Coronary artery (tissue), 2 donors: ENCODE data around the gene TNFSF8.

ENCODE experiments used
- DNase-seq: peaks from one replicate; pipeline ENCODE4 v3.0.0-alpha.2; 2017; ENCODE audit warnings: low spot score
- H3K27ac ChIP-seq, 2 donors: fragments of 200-600 bp; sonication (generic); one replicate each; pipeline ENCODE4 v1.5.1; 2016 to 2019
- H3K4me3 ChIP-seq: fragments of 200-600 bp; sonication (generic); 2 replicates; pipeline ENCODE4 v1.5.1; 2016; ENCODE audit warnings: mild to moderate bottlenecking, moderate library complexity
- TF ChIP-seq, protein P1 (sequence below): fragments of 200-600 bp; sonication (generic); IDR thresholded peaks from one replicate; pipeline ENCODE4 v1.5.1; 2019; ENCODE audit warnings: antibody characterized with exemption

TNFSF8 gene

DNA sequence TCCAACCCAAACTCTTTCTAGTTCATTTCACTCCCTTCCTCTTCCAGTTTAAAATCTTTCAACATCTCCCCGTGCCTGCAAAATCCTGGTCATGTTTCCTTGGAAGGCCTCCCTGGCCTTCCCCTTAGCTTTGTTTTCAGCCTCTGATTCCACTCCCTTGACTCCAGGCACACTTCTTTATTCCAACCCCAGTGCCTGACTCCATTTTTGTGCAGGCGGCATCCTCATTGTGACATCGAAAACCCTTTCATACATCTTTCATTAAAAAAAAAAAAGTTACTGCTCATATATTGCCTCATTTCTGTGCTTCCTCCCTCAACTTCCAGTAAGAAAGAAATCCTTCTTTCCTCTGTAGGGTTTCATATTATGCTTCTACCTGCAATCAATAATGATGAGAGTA is 7.1 kb upstream of the TNFSF8 start:
- TF ChIP-seq, protein P1, sequence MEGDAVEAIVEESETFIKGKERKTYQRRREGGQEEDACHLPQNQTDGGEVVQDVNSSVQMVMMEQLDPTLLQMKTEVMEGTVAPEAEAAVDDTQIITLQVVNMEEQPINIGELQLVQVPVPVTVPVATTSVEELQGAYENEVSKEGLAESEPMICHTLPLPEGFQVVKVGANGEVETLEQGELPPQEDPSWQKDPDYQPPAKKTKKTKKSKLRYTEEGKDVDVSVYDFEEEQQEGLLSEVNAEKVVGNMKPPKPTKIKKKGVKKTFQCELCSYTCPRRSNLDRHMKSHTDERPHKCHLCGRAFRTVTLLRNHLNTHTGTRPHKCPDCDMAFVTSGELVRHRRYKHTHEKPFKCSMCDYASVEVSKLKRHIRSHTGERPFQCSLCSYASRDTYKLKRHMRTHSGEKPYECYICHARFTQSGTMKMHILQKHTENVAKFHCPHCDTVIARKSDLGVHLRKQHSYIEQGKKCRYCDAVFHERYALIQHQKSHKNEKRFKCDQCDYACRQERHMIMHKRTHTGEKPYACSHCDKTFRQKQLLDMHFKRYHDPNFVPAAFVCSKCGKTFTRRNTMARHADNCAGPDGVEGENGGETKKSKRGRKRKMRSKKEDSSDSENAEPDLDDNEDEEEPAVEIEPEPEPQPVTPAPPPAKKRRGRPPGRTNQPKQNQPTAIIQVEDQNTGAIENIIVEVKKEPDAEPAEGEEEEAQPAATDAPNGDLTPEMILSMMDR = no peak
- DNase-seq = no peak
- H3K27ac ChIP-seq = no peak overlapping the region
- no peak overlapping the region for H3K4me3 ChIP-seq

DNA sequence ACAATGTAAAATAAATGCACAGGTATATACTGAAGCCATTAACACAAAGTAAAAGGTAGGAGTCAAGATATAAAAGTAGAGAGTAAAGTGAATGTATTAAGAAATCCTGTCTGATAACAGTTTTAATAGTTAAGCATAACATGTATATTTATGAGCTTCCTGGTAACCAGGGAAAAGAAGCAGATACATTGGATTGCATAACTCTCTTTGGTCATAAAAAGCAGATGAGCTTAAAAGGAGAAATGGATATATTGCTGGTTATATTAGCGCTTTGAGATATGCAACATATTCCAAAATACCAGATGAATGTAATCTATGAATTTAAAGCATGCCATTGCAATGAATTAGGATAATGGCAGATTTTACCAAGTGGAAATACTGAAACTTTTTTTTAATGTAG is 6.2 kb upstream of the TNFSF8 start:
- no peak for DNase-seq
- no peak overlapping the region for H3K27ac ChIP-seq
- no peak overlapping the region for H3K4me3 ChIP-seq
- TF ChIP-seq, protein P1 = no peak

DNA sequence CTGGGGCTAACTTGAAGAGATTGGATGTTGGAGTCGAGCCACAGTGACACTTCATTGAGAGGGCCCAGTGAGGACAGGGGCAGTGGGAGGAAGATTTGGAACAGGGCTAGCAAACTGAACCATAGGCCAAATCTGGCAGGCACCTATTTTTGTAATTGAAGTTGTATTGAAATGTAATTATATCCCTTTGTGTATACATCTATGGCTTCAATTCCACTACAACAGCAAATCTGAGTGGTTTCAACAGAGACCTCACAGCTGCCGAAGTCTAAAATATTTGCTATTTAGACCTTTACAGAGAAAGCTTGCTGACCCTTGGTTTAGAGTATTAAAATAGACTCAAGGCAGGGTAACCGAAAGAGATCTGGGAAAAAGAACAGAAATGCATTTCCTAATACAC is 4.7 kb upstream of the TNFSF8 start:
- Histone ChIP-seq H3K27ac (no peak overlapping the region), H3K4me3 (no peak overlapping the region)
- TF ChIP-seq, protein P1 = no peak
- no peak for DNase-seq

DNA sequence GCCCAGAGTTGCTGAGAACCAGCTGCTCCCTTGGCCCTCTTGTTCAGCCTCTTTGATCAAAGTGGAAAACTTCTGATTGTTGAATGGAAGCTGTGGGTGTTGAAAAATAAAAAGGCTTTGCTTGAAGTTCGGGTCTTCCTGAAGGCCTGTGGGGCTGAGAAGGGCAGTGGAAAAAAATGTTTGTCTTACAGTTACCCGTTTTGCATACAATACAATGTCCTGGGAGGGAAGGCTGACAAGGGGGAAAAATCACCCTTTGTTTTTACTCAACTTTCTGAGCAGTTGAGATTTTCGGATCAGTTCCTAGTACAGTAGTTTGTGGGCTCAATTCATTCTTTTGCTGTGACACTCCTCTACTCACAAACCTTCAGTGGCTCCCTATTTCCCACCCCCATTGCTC is 2.1 kb upstream of the TNFSF8 start:
- no peak for DNase-seq
- TF ChIP-seq, protein P1 = no peak
- Histone ChIP-seq H3K4me3 (no peak overlapping the region), H3K27ac (no peak overlapping the region)

DNA sequence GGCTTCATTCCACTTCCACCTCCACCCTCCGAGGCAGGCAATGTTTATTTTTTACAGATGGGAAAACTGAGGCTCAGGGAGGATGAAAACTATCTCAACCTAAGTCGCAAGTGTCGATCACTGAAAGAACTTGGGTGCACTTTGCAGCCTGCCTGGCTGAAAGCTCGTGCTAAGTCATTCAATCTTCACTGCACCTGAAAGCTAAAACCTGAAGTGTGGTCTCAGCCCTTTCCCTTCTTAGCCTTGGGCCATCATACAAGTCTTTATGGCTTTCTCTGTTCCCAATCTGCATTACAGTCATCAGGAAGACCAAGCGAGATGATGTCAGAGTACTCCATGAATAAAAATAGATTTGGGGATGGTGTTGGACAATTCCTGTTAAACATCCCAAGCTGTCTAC is 1.0 kb upstream of the TNFSF8 start:
- Histone ChIP-seq H3K27ac (no peak overlapping the region), H3K4me3 (no peak overlapping the region)
- TF ChIP-seq, protein P1 = no peak
- no peak for DNase-seq

DNA sequence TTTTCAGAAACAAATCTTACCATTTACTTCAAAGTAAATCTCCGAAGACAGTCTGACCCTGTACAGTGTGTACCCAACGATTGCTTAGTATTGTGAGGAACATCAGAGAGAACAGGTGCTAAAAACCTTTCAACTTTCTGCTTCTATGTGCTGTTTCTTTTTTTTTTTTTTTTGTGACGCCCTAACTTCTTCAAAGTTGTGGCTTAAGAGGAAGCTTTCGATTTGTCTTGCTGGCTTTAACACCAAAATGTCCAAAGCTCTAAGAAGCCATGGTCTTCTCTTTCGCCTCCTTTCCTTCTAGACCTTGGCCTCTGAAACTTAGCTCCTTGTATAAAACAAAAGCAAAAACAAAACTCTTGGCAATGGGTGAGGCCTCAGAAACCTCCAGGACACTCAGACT is 1.2 kb downstream of the TNFSF8 start:
- Histone ChIP-seq H3K4me3 (peak overlapping the region; percentile 36), H3K27ac (no peak overlapping the region)

DNA sequence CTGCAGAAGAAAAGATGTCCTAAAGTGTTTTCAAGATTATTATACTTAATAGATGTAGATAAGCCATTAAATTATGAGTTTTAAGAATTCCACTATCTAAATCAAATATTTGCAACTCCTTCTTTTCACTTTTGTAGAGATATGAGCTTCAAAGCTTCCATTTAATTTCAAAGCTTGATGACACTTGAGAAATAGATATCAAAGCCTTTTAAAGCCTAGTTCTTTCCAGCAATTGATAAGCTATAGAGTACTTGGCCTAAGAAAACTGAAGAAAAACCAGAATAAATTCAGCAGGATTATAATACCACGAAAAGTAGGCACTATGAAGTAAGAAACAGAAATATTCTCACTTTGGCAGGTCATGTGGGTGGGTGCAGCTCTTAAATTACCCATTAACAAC is 1.7 kb downstream of the TNFSF8 start:
- Histone ChIP-seq H3K27ac (peak overlapping the region in 1 of 2 donors; percentile 45), H3K4me3 (peak overlapping the region; percentile 33)
- TF ChIP-seq, protein P1 = no peak
- no peak for DNase-seq

More for the DNA sequence above, 1.2 kb downstream of the TNFSF8 start:
- TF ChIP-seq, protein P1 = no peak
- DNase-seq = no peak
